HG03520 (cell line): ENCODE measurements around the gene SLC38A10.

Experiments
- ATAC-seq: cut with Tn5 transposase; IDR thresholded peaks from one replicate; pipeline ENCODE4 v1.9.1; 2021; ENCODE audit warnings: mild to moderate bottlenecking, moderate library complexity; ENCODE audit not compliant: unreplicated experiment

Gene SLC38A10

GRCh38 chr17:81279278-81280275 is 15.5 kb downstream of the SLC38A10 start:
- no peak for ATAC-seq

- no peak for ATAC-seq
These were observed 16.3 kb downstream of the SLC38A10 start for GRCh38 chr17:81278831-81279230.

GRCh38 chr17:81277946-81278693 is 17.0 kb downstream of the SLC38A10 start:
- no peak for ATAC-seq

GRCh38 chr17:81277421-81277820 is 17.7 kb downstream of the SLC38A10 start:
- no peak for ATAC-seq

GRCh38 chr17:81276781-81277180 is 18.3 kb downstream of the SLC38A10 start:
- ATAC-seq = no peak

GRCh38 chr17:81274471-81274855 is 20.6 kb downstream of the SLC38A10 start:
- no peak for ATAC-seq

- ATAC-seq = no peak
These were observed 21.2 kb downstream of the SLC38A10 start for GRCh38 chr17:81273698-81274470.

- ATAC-seq = no peak
These were observed 22.5 kb downstream of the SLC38A10 start for GRCh38 chr17:81272616-81273015.

GRCh38 chr17:81271226-81271625 is 23.9 kb downstream of the SLC38A10 start:
- ATAC-seq = no peak

GRCh38 chr17:81270279-81270678 is 24.8 kb downstream of the SLC38A10 start:
- ATAC-seq = no peak

- ATAC-seq = no peak
These were observed 27.6 kb downstream of the SLC38A10 start for GRCh38 chr17:81267390-81268067.

- ATAC-seq = no peak
These were observed 29.5 kb downstream of the SLC38A10 start for GRCh38 chr17:81265576-81265975.

- ATAC-seq = no peak
These were observed 30.5 kb downstream of the SLC38A10 start for GRCh38 chr17:81264640-81265039.

GRCh38 chr17:81263371-81264181 is 31.5 kb downstream of the SLC38A10 start:
- ATAC-seq = no peak

GRCh38 chr17:81261582-81262336 is 33.3 kb downstream of the SLC38A10 start:
- ATAC-seq = no peak

GRCh38 chr17:81261096-81261495 is 34.0 kb downstream of the SLC38A10 start:
- ATAC-seq = no peak

GRCh38 chr17:81260641-81261040 is 34.5 kb downstream of the SLC38A10 start:
- ATAC-seq = no peak

- ATAC-seq = no peak
These were observed 34.9 kb downstream of the SLC38A10 start for GRCh38 chr17:81260171-81260570.

- no peak for ATAC-seq
These were observed 36.0 kb downstream of the SLC38A10 start for GRCh38 chr17:81259058-81259605.
